Measurements from ENCODE around the gene GNG4. TPM values are rescaled to one million over a fixed set of nuclear protein-coding genes. Genes with fewer than 3 reads are reported as not detected.
"Not testable (repeated sequence)": the region's sequence is repeated elsewhere in the genome, so short reads cannot be mapped to it uniquely, and the experiment has no call there.

GNG4 gene
- total RNA-seq, 1 donor, result 0.10 TPM

DNA sequence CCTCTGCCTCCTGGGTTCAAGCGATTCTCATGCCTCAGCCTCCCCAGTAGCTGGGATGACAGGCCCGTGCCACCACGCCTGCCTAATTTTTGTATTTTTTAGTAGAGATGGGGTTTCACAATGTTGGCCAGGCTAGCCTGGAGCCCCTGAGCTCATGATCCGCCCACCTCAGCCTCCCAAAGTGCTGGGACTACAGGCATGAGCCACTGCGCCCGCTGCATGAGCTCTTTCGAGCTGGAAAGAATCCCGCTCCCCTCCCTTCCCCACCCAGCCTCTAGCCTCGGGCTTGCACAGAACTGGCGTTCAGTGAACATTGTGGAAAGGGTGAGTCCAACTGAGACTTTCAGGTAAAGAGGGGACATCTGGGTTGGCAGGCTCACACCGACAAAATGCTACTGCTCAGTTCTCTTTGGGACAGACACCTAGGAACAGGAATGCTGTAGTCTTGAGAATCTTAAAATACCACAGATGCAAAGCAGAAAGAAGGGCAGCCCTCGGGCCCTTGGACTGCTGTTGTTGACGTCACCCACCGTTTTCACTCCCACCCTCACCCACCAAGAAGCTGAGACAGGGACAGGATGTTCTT, 9.7 kb upstream of the GNG4 start:
- H3K27me3 ChIP-seq (ENCODE audit: insufficient read depth, low read length), result peaks cover 5% of the 10 kb centered on the region
- H3K9me3 ChIP-seq (ENCODE audit: low read depth, low read length), result no peaks in the 10 kb centered on the region
- H3K4me3 ChIP-seq (ENCODE audit: low read length), result no peak overlapping the region
- H3K4me1 ChIP-seq (ENCODE audit: insufficient read depth, low read length), result no peaks in the 10 kb centered on the region

DNA sequence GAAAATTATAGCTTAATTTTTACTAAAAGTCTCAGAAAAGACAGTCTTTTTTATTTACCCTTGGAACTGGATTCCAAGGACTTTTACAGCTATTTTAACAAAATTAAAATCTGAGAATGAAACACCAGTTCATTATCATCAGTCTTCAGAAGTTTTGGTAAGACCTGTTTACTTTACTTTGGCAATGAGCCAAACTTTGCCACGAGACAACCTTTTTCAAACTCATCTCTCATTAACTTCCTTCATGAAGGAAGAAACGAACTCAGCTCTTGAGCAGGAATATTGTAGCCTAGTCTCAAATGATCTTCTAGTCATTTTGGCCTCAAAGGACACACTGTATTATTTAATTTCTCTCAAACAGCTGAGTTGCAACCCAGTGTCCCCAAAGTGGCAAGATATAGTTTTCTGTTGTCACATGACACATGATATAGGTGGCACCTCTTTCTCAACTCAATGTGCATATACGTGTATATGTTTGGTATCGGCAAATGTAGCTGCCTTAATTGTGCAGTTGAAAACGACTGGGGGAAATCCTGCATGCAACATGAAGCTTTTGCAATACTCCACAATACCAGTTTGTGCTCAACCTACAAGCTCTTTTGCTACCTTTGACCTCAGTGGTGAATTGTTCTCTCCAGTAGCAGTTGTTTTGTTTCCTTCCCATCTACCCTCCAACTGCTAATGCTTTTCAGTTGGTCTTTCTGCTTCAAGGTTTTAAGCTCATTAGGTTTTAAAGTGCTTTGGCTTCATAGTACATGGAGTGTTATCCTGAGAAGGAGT, 8.4 kb upstream of the GNG4 start:
- H3K4me3 ChIP-seq (ENCODE audit: low read length), result no peak overlapping the region
- no peaks in the 10 kb centered on the region for H3K9me3 ChIP-seq (ENCODE audit: low read depth, low read length)
- H3K27me3 ChIP-seq (ENCODE audit: insufficient read depth, low read length), result peaks cover 17% of the 10 kb centered on the region
- no peaks in the 10 kb centered on the region for H3K4me1 ChIP-seq (ENCODE audit: insufficient read depth, low read length)

DNA sequence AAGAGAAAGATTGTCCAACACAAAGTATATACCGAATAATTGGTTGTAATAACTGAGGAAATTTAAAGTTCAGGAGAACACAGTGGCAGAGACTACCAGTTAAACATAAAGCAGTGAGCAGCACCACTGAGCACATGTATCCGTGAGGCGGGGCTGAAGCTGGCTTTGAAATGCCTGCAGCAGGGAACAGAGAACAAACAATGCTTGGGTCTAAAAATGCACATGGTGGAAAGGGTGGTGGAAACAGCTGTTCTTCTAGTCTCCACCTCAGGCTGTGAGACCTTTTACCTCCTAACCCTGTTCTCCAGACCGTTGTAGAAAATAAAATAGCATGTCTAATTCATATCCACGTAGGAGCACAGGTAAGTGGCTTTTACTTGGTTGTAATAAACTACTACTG, 7.7 kb upstream of the GNG4 start:
- no peaks in the 10 kb centered on the region for H3K4me1 ChIP-seq (ENCODE audit: insufficient read depth, low read length)
- no peak overlapping the region for H3K4me3 ChIP-seq (ENCODE audit: low read length)
- H3K9me3 ChIP-seq (ENCODE audit: low read depth, low read length), result no peaks in the 10 kb centered on the region
- peaks cover 23% of the 10 kb centered on the region for H3K27me3 ChIP-seq (ENCODE audit: insufficient read depth, low read length)

DNA sequence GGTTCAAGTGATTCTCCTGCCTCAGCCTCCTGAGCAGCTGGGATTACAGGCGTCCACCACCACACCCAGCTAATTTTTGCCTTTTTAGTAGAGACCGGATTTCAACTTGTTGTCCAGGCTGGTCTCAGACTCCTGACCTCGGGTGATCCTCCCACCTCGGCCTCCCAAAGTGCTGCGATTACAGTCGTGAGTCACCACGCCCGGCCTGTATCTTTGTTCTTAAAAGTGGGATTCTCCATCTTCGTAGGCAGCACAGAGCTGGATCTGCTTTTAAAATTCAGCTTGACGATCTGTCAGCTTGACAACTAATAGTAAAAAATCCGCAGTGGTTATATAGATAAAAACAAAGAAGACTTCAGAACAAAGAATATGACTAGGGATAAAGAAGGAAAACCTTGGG, 2.8 kb upstream of the GNG4 start:
- H3K9me3 ChIP-seq (ENCODE audit: low read depth, low read length), result no peaks in the 10 kb centered on the region
- peaks cover 21% of the 10 kb centered on the region for H3K4me1 ChIP-seq (ENCODE audit: insufficient read depth, low read length)
- peaks cover 64% of the 10 kb centered on the region for H3K27me3 ChIP-seq (ENCODE audit: insufficient read depth, low read length)
- H3K4me3 ChIP-seq (ENCODE audit: low read length), result no peak overlapping the region

DNA sequence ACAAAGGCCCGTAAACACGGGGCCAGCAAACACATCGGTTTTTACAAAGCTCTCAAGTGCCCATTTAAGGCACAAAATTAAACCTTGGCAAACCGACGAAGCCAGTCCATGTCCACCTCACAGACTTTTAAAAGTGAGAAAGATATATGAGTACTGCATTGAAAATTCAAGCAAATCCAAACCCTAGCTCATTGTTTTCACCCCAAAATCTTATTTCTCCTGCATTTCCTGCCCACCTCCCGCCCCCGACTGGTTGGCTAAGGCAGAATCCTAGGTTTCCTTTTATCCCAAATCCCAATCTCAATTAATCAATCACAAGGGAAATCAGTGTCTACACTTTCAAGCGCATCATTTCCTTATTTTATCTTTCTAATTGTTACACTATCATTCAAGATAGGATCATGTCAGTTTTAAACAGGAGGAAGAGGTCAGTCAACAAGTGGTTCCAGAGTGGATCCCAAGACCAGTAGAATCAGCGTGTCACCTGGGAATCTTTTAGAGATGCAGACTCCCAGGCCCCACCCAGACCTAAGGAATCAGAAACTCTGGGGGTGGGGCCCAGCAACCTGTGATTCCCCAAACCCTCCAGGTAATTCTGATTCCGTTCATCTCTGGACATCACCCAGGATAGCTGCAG, 1.7 kb upstream of the GNG4 start:
- Histone ChIP-seq H3K9me3 (ENCODE audit: low read depth, low read length) (no peaks in the 10 kb centered on the region), H3K4me1 (ENCODE audit: insufficient read depth, low read length) (peaks cover 21% of the 10 kb centered on the region), H3K27me3 (ENCODE audit: insufficient read depth, low read length) (peaks cover 74% of the 10 kb centered on the region), H3K4me3 (ENCODE audit: low read length) (no peak overlapping the region)

DNA sequence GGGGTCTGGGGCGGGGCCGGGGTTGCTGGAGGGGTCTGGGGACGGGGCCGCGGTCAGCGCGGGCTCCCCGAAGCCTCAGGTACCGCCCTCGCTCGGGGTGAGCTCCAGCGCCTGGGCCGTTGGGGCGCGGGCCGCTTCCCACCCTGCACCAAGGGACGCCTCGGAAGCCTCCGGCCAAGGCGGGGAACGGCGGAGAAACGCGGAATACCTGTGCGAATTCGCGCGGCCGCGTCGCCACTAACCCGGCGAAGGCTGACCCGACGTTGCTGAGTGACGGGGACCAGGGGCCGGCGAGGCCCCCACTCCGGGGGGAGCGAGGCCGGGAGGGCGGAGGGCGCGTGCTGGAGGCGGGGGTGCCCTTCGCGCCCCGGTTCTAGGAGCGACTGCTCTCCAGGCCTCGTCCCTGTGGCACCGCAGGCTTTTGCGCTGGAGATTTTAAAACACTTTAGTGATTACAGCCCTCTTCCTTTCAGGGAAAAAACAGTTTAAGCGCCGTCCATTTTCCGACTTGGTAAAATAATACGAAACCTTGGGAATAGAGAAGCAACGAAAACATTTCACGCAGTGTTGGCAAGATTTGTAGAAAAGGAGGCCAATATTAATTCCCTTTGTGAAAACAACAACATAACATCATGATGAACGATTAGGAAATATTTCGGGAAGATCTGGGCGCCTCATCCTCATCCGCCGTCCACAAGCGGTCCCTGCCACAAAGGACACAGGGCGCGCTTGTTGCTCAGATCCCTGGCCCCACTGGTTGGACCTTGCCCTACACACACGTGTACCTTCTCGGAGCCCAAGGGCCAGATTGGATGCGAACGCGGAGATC, 971 bp upstream of the GNG4 start:
- Histone ChIP-seq H3K4me3 (ENCODE audit: low read length) (no peak overlapping the region), H3K9me3 (ENCODE audit: low read depth, low read length) (no peaks in the 10 kb centered on the region), H3K4me1 (ENCODE audit: insufficient read depth, low read length) (peaks cover 21% of the 10 kb centered on the region), H3K27me3 (ENCODE audit: insufficient read depth, low read length) (peaks cover 80% of the 10 kb centered on the region)

DNA sequence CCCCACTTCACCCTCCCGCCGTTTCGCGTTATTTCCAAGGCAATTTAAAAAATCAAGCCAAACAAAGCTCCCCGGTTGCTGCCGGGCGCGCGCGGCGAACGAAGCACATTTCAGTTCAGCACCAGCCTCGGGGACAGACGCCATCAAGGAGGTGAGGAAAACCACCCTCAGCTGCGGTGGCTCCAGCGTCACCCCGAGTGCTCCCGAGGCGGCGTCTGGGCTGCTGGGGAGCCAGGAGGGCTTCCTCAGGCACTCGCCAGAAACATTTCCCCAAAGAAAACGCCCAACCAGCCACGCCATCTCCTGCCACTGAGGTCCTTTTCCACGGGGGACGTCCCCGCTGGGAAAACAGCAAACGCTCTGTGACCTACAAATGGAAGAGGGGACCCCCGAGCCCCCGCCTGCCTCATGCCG, 623 bp downstream of the GNG4 start:
- H3K4me1 ChIP-seq (ENCODE audit: insufficient read depth, low read length), result peaks cover 21% of the 10 kb centered on the region
- no peaks in the 10 kb centered on the region for H3K9me3 ChIP-seq (ENCODE audit: low read depth, low read length)
- peaks cover 71% of the 10 kb centered on the region for H3K27me3 ChIP-seq (ENCODE audit: insufficient read depth, low read length)
- no peak overlapping the region for H3K4me3 ChIP-seq (ENCODE audit: low read length)

DNA sequence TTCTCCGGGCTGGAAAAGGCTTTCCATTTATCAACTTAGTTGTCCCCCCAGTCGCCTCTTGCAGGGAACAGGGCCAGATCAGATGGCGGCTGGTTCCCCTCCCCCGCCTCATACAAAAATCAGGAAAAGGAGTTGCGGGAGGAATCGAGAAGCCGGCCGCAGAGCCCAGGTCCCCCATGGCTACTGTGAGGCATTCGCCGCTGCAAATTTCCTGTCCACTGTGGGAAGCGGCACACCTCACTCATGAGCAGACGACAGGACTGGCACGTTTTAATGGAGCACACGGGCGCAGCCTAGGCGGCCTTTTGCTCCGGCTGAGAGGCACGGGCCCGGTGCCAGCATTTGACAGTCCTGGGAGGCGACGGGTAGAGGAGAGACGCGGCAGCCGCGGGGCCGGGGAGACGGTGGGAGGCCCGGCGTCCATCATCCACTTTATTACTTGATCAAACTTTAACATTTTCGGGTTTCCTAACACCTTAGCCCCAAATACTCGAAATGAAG, 1.1 kb downstream of the GNG4 start:
- Histone ChIP-seq H3K27me3 (ENCODE audit: insufficient read depth, low read length) (peaks cover 68% of the 10 kb centered on the region), H3K4me1 (ENCODE audit: insufficient read depth, low read length) (peaks cover 21% of the 10 kb centered on the region), H3K9me3 (ENCODE audit: low read depth, low read length) (no peaks in the 10 kb centered on the region), H3K4me3 (ENCODE audit: low read length) (no peak overlapping the region)

DNA sequence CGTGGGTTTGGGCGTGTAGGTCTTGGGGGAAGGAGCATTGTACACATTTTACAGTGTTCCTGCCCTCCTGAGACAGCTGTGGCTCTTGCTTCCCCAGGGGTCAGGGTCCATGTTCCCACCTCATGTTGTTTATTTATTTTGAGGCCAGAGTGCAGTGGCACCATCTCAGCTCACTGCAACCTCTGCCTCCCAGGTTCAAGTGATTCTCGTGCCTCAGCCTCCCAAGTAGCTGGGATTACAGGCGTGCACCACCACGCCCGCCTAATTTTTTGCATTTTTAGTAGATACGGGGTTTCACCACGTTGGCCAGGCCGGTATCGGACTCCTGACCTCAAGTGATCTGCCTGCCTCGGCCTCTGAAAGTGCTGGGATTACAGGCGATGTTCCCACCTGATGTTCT, 2.0 kb downstream of the GNG4 start:
- not testable (repeated sequence) for H3K9me3 ChIP-seq (ENCODE audit: low read depth, low read length); H3K4me3 ChIP-seq (ENCODE audit: low read length)
- H3K27me3 ChIP-seq (ENCODE audit: insufficient read depth, low read length), result peaks cover 59% of the 10 kb centered on the region
- peaks cover 25% of the 10 kb centered on the region for H3K4me1 ChIP-seq (ENCODE audit: insufficient read depth, low read length)

DNA sequence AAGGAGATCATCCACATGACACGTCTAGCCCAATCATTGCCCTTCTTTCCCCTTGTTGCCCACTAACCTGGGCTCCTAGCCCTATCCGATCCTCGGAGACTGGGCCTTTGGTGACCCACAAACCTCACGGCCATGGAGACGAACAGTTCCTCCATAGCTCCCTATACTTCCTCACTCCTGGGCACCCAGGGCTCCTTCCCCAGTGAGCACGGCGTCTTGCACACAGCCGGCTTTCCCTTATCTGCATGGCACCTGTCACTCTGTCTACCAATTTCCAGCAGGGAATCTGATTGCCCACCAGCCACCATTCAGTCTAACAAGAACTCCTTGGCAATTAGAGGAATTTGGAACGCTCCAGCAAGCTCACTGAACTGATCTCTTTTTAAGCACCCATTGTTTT, 3.1 kb downstream of the GNG4 start:
- peaks cover 36% of the 10 kb centered on the region for H3K4me1 ChIP-seq (ENCODE audit: insufficient read depth, low read length)
- no peaks in the 10 kb centered on the region for H3K9me3 ChIP-seq (ENCODE audit: low read depth, low read length)
- H3K27me3 ChIP-seq (ENCODE audit: insufficient read depth, low read length), result peaks cover 48% of the 10 kb centered on the region
- H3K4me3 ChIP-seq (ENCODE audit: low read length), result no peak overlapping the region

DNA sequence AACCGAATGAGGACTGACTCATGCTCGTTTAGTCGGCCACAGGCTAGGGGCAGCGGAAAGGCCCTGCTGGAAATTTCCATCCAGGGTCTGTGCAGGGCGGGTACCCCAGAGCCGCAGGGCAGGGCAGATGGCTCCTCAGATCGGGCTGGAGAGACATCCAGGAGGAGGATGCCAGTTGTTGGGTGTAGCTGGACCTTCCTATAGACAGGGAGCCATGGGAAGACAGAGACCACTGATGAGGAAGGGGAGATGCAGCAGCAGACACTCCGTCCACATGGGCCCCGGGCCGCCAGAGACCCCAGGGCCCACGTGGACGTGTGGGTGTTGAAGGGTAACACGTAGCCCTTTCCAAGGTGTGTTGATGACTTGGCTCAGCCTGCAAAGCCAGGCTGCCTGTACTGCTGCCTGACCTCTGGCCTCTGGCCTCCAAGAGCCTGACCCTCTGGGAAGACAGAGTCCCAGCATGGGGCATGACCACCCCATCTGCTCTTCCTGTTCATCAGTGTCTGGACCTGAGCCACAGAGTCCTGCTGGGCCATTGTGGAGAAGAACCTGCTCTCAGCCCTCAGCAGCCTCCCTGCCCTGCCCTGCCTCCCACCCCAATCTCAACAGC, 4.8 kb downstream of the GNG4 start:
- Histone ChIP-seq H3K9me3 (ENCODE audit: low read depth, low read length) (no peaks in the 10 kb centered on the region), H3K4me1 (ENCODE audit: insufficient read depth, low read length) (peaks cover 28% of the 10 kb centered on the region), H3K27me3 (ENCODE audit: insufficient read depth, low read length) (peaks cover 37% of the 10 kb centered on the region), H3K4me3 (ENCODE audit: low read length) (no peak overlapping the region)

DNA sequence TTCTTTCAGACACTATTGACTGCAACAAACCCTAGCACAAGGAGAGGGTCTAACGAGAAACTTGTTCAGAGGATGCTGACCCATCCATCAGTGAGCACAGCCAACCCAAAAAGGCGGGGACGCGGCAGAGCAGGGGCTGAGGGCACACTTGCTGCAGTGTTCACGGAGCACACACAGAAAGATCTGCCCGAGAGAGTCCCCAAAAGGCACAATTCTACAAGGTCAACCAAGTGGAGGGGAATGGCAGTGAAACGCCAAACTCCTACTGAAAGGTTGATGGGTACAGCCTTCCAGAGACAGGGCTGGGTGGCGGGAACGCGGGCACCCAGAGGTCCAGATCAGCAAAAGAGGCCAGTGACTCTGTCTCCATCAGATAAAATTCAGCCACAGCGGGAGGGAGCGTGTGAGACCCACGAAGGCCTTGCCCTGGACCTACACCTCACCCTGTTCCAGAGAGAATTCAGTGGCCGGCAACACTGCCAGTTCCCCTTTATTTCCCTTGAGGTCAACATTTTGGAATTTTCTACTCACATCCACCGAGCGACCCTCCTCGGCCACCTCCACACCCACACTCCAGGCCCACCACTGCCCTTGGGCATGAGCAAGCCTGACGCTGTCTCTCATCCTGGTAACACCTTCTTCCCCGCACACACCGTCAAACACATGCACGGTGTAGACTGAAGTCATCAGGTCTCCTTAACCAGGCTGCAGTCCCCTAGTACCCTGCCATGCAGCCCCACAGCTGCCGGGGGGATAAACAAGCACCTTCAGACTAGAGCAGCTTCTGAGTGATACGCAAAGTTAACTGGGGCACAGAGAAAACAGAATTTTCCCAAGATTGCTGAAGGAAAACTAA, 5.5 kb downstream of the GNG4 start:
- Histone ChIP-seq H3K27me3 (ENCODE audit: insufficient read depth, low read length) (peaks cover 33% of the 10 kb centered on the region), H3K4me1 (ENCODE audit: insufficient read depth, low read length) (peaks cover 23% of the 10 kb centered on the region), H3K9me3 (ENCODE audit: low read depth, low read length) (no peaks in the 10 kb centered on the region), H3K4me3 (ENCODE audit: low read length) (no peak overlapping the region)

DNA sequence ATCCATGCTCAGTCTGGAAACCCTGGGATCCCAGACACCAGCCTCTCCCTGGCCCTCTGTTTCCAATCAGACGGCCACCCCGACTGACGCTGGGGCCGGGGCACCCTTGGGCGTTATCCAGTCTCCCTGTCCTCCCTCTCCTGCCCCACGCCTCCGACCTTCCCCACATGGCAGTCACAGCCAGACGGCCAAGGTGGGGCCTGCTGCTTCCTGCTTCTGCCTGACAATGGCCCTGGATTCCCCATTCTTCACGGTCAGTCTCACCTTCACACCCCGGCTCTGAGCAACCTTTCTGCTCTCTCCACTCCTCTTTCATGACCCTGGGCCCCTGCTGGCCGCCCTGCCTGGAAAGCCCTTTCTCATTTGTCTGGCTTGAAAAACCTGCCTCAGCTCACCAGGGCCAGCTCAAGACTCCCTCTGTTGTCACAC, 6.6 kb downstream of the GNG4 start:
- Histone ChIP-seq H3K4me3 (ENCODE audit: low read length) (no peak overlapping the region), H3K9me3 (ENCODE audit: low read depth, low read length) (no peaks in the 10 kb centered on the region), H3K4me1 (ENCODE audit: insufficient read depth, low read length) (peaks cover 15% of the 10 kb centered on the region), H3K27me3 (ENCODE audit: insufficient read depth, low read length) (peaks cover 22% of the 10 kb centered on the region)
